Loucy (cell line): ENCODE results near the gene SLC2A11.

Experiments used
- H2AFZ ChIP-seq: fragments of 200-600 bp; sonication (generic); 2 replicates; pipeline ENCODE4 v1.6.0; 2016; ENCODE audit warnings: antibody characterized with exemption, mild to moderate bottlenecking, low read length, moderate library complexity
- H3F3A ChIP-seq: fragments of 200-600 bp; 2 replicates; pipeline ENCODE4 v1.6.0; 2016; ENCODE audit warnings: antibody characterized with exemption, low read depth, mild to moderate bottlenecking
- H3K27me3 ChIP-seq: fragments of 200-600 bp; sonication (generic); 2 replicates; pipeline ENCODE4 v1.6.1; 2014; ENCODE audit warnings: low read length, mild to moderate bottlenecking; ENCODE audit not compliant: insufficient read depth, poor library complexity, severe bottlenecking
- H3K36me3 ChIP-seq: fragments of 200-600 bp; sonication (generic); 2 replicates; pipeline ENCODE4 v1.6.1; 2016; ENCODE audit warnings: low read length; ENCODE audit not compliant: insufficient read depth
- H3K4me1 ChIP-seq: fragments of 200-600 bp; sonication (generic); 2 replicates; pipeline ENCODE4 v1.5.1; 2014; ENCODE audit warnings: low read length, mild to moderate bottlenecking; ENCODE audit not compliant: insufficient read depth, poor library complexity, severe bottlenecking
- H3K4me2 ChIP-seq: fragments of 200-600 bp; sonication (generic); 2 replicates; pipeline ENCODE4 v1.6.0; 2014; ENCODE audit warnings: antibody characterized with exemption, low read length, low read depth, mild to moderate bottlenecking; ENCODE audit not compliant: poor library complexity, severe bottlenecking
- H3K4me3 ChIP-seq: fragments of 200-600 bp; sonication (generic); 2 replicates; pipeline ENCODE4 v1.5.1; 2014; ENCODE audit warnings: low read length, mild to moderate bottlenecking, mixed read lengths; ENCODE audit not compliant: poor library complexity, severe bottlenecking
- H3K79me2 ChIP-seq: fragments of 200-600 bp; sonication (generic); 2 replicates; pipeline ENCODE4 v1.6.1; 2014; ENCODE audit warnings: low read length; ENCODE audit not compliant: insufficient read depth
- H3K9ac ChIP-seq: fragments of 200-600 bp; sonication (generic); 2 replicates; pipeline ENCODE4 v1.6.0; 2014; ENCODE audit warnings: mild to moderate bottlenecking, low read depth, low read length, moderate library complexity; ENCODE audit not compliant: poor library complexity, severe bottlenecking
- H3K9me2 ChIP-seq: fragments of 200-600 bp; sonication (generic); replicated peaks from 2 replicates; pipeline ENCODE4 v1.6.1; 2016; ENCODE audit warnings: low read depth, low read length, mixed read lengths
- H3K9me3 ChIP-seq: fragments of 200-600 bp; sonication (generic); 2 replicates; pipeline ENCODE4 v1.6.1; 2014; ENCODE audit warnings: mild to moderate bottlenecking, antibody characterized with exemption, low read length, low read depth; ENCODE audit not compliant: insufficient read depth
- H4K20me1 ChIP-seq: fragments of 200-600 bp; sonication (generic); 2 replicates; pipeline ENCODE4 v1.6.0; 2014; ENCODE audit warnings: antibody characterized with exemption, low read length, mild to moderate bottlenecking; ENCODE audit not compliant: insufficient read depth, poor library complexity, severe bottlenecking
- CTCF ChIP-seq: fragments of 200-600 bp; sonication (generic); conservative IDR thresholded peaks from 2 replicates; pipeline ENCODE4 v1.5.1; 2014; ENCODE audit warnings: mild to moderate bottlenecking, antibody characterized with exemption, low read length
- EZH2phosphoT487 ChIP-seq: fragments of 200-600 bp; IDR thresholded peaks from 2 replicates; pipeline ENCODE4 v1.6.1; 2018; ENCODE audit warnings: antibody characterized with exemption, mild to moderate bottlenecking, moderate library complexity, borderline replicate concordance

Gene SLC2A11

GRCh38 chr22:23845265-23846080 is 12.2 kb upstream of the SLC2A11 start:
- no peak overlapping the region for H2AFZ ChIP-seq
- no peak overlapping the region for H3K4me2 ChIP-seq
- H3K9me2 ChIP-seq: no peaks in the 10 kb centered on the region
- H4K20me1 ChIP-seq: no peaks in the 10 kb centered on the region
- no peaks in the 10 kb centered on the region for H3K9me3 ChIP-seq
- no peaks in the 10 kb centered on the region for H3K79me2 ChIP-seq
- H3K4me3 ChIP-seq: no peak overlapping the region
- no peaks in the 10 kb centered on the region for H3K27me3 ChIP-seq
- TF ChIP-seq EZH2phosphoT487 (no peak), CTCF (no peak)
- peak overlapping the region; percentile 28 for H3K9ac ChIP-seq
- H3K36me3 ChIP-seq: no peaks in the 10 kb centered on the region
- peaks cover 12% of the 10 kb centered on the region for H3K4me1 ChIP-seq
- H3F3A ChIP-seq: no peaks in the 10 kb centered on the region

- Histone ChIP-seq H2AFZ (no peak overlapping the region), H3K79me2 (no peaks in the 10 kb centered on the region), H3K9me3 (no peaks in the 10 kb centered on the region), H3K4me3 (no peak overlapping the region), H3K9me2 (no peaks in the 10 kb centered on the region), H3K4me2 (no peak overlapping the region), H3K4me1 (peaks cover 12% of the 10 kb centered on the region), H3K36me3 (no peaks in the 10 kb centered on the region), H3F3A (no peaks in the 10 kb centered on the region), H3K9ac (no peak overlapping the region), H3K27me3 (no peaks in the 10 kb centered on the region), H4K20me1 (no peaks in the 10 kb centered on the region)
- TF ChIP-seq CTCF: no peak
- TF ChIP-seq EZH2phosphoT487: no peak
Observed at GRCh38 chr22:23846081-23846469, 11.6 kb upstream of the SLC2A11 start.

- no peak overlapping the region for H3K4me3 ChIP-seq
- no peak overlapping the region for H3K4me2 ChIP-seq
- H3K9ac ChIP-seq: no peak overlapping the region
- TF ChIP-seq CTCF: no peak
- no peak for TF ChIP-seq EZH2phosphoT487
- H3K9me2 ChIP-seq: no peaks in the 10 kb centered on the region
- no peaks in the 10 kb centered on the region for H3K27me3 ChIP-seq
- no peaks in the 10 kb centered on the region for H3K9me3 ChIP-seq
- peaks cover 12% of the 10 kb centered on the region for H3K4me1 ChIP-seq
- H3K36me3 ChIP-seq: no peaks in the 10 kb centered on the region
- H3F3A ChIP-seq: no peaks in the 10 kb centered on the region
- H3K79me2 ChIP-seq: no peaks in the 10 kb centered on the region
- no peak overlapping the region for H2AFZ ChIP-seq
- no peaks in the 10 kb centered on the region for H4K20me1 ChIP-seq
Observed at GRCh38 chr22:23847310-23847920, 10.3 kb upstream of the SLC2A11 start.
